Hepatocyte (in vitro differentiated cells): Measurements from ENCODE around the gene PSMG4. TPM values are rescaled to one million over a fixed set of nuclear protein-coding genes. Genes with fewer than 3 reads are reported as not detected.

ENCODE experiments used
- DNase-seq: peaks from one replicate; pipeline ENCODE4 v3.0.0-alpha.2; 2016; ENCODE audit warnings: low spot score
- H2AFZ ChIP-seq: fragments of 200-600 bp; sonication (generic); 2 replicates; pipeline ENCODE4 v1.6.0; 2016; ENCODE audit warnings: antibody characterized with exemption, mild to moderate bottlenecking
- H3K27ac ChIP-seq: fragments of 200-600 bp; sonication (generic); 2 replicates; pipeline ENCODE4 v1.5.1; 2016; ENCODE audit warnings: mild to moderate bottlenecking
- H3K27me3 ChIP-seq: fragments of 200-600 bp; sonication (generic); 2 replicates; pipeline ENCODE4 v1.6.1; 2016
- H3K36me3 ChIP-seq: fragments of 200-600 bp; sonication (generic); replicated peaks from 2 replicates; pipeline ENCODE4 v1.5.1; 2016; ENCODE audit warnings: low read depth; ENCODE audit not compliant: insufficient read depth
- H3K4me1 ChIP-seq: fragments of 200-600 bp; sonication (generic); 2 replicates; pipeline ENCODE4 v1.5.1; 2016; ENCODE audit warnings: mild to moderate bottlenecking, moderate library complexity; ENCODE audit not compliant: insufficient read depth
- H3K4me2 ChIP-seq: fragments of 200-600 bp; sonication (generic); 2 replicates; pipeline ENCODE4 v1.6.0; 2016
- H3K4me3 ChIP-seq: fragments of 200-600 bp; sonication (generic); 2 replicates; pipeline ENCODE4 v1.5.1; 2016; ENCODE audit warnings: mild to moderate bottlenecking
- H3K79me2 ChIP-seq: fragments of 200-600 bp; sonication (generic); 2 replicates; pipeline ENCODE4 v1.6.0; 2017; ENCODE audit warnings: mild to moderate bottlenecking
- H3K9me2 ChIP-seq: fragments of 200-600 bp; sonication (generic); replicated peaks from 2 replicates; pipeline ENCODE4 v1.6.0; 2017; ENCODE audit warnings: mild to moderate bottlenecking; ENCODE audit not compliant: insufficient read depth
- H3K9me3 ChIP-seq: fragments of 200-600 bp; sonication (generic); 2 replicates; pipeline ENCODE4 v1.5.1; 2016; ENCODE audit warnings: low read depth, mild to moderate bottlenecking
- H4K20me1 ChIP-seq: fragments of 200-600 bp; sonication (generic); 2 replicates; pipeline ENCODE4 v1.6.0; 2016; ENCODE audit warnings: mild to moderate bottlenecking; ENCODE audit not compliant: insufficient read depth, poor library complexity, severe bottlenecking
- CTCF ChIP-seq: fragments of 200-600 bp; sonication (generic); IDR thresholded peaks from 2 replicates; pipeline ENCODE4 v1.5.1; 2016; ENCODE audit warnings: antibody characterized with exemption, mild to moderate bottlenecking; ENCODE audit not compliant: poor library complexity
- EZH2 ChIP-seq: fragments of 200-600 bp; sonication (generic); IDR thresholded peaks from 2 replicates; pipeline ENCODE4 v1.6.1; 2016; ENCODE audit warnings: antibody characterized with exemption, mild to moderate bottlenecking, borderline replicate concordance
- EZH2phosphoT487 ChIP-seq: fragments of 200-600 bp; sonication (generic); IDR thresholded peaks from one replicate; pipeline ENCODE4 v1.6.1; 2018; ENCODE audit warnings: antibody characterized with exemption, mild to moderate bottlenecking, low read depth, moderate library complexity; ENCODE audit not compliant: unreplicated experiment, severe bottlenecking
- WGBS: methylation state at CpG from one replicate; pipeline ENCODE4 v1.1.6; 2016; ENCODE audit warnings: low lambda C conversion rate; ENCODE audit errors: missing lambda C conversion rate; 5-methylcytosine and 5-hydroxymethylcytosine counted together
- polyA plus RNA-seq: library from polyadenylated mRNA; unstranded; fragments of >200 nt; fragmentation: Nextera tagmentation; extraction: Ambion mirVana; gene quantifications from 2 replicates; pipeline ENCODE4 v1.2.1, GENCODE V29; 2016
- total RNA-seq: library from RNA; depleted of rRNA; stranded (reverse); fragments of >200 nt; gene quantifications from 2 replicates; pipeline ENCODE4 v1.2.3, GENCODE V29; 2014

Gene PSMG4
- total and polyA plus RNA-seq, 2 experiments from 2014 or later = 15.5 to 26.4 TPM

DNA sequence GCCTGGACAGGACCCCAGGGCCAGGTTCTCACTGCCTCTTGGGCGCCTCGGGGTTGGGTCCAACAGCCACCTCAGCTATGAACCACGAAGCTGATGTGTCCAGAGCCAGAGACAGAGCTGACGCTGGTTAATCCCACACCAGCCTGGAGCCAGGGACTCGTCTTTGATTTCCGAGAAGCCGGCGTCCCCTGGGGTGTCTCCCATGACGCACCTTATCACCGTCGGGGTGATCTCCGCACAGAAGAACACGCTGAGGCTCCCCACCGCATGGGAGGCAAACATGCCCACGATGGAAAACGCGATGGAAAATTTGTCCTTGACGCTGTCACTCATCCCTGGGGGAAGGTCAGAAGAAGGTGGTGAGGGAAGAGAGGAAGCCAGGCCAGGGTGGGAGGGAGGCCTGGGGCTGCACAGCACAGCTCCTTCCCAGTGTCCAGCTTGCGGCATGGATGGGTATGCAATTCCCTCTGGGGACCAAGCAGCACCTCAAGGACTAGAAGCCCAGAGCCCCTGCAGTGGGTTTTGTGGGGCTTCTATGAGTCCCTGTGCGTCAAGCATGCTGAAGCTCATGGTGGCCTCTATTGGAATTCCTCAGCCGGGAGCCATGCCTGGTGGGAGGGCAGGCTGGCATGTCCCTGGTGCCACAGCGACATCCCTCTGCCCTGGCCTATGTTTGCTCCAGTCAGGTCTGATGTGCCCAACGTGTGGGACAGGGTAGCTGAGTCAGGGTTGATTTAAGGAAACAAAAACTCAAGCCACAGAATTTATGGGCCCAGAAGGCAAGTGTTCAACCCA, 25.1 kb downstream of the PSMG4 start:
- Histone ChIP-seq H3K27ac (no peak overlapping the region), H3K4me1 (no peaks in the 10 kb centered on the region), H3K4me2 (no peak overlapping the region), H4K20me1 (no peaks in the 10 kb centered on the region), H3K36me3 (no peaks in the 10 kb centered on the region), H2AFZ (no peak overlapping the region), H3K79me2 (no peaks in the 10 kb centered on the region), H3K9me2 (no peaks in the 10 kb centered on the region), H3K9me3 (no peaks in the 10 kb centered on the region), H3K4me3 (no peak overlapping the region), H3K27me3 (no peaks in the 10 kb centered on the region)
- no peak for TF ChIP-seq CTCF
- TF ChIP-seq EZH2phosphoT487 = no peak
- TF ChIP-seq EZH2 = no peak
- no peak for DNase-seq
- WGBS = 96% methylated on average over 23 of the region's 23 CpGs

DNA sequence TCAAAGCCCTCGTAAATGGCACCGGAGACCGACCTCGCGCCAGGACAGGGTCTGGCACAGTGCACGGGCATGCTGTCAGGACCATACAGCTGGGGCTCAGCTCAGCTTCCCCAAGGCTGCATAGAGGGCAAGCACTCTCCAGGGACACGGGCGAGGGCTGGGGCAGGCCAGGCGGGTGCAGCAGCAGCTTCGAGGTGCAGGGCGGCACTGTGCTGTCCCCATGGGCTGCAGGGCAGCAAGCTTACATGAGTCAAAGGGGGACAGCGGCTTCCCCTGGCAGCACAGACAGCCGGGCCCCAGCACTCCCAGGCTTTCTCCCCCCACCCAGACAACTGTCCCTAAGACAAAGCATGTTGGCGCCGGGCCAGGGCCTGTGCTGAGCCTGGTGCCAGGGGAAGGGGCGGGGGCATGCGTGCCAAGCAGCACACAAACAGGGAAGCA, 25.7 kb downstream of the PSMG4 start:
- H3K27ac ChIP-seq = no peak overlapping the region
- H3K79me2 ChIP-seq = no peaks in the 10 kb centered on the region
- no peak overlapping the region for H2AFZ ChIP-seq
- TF ChIP-seq CTCF (no peak), EZH2 (no peak), EZH2phosphoT487 (no peak)
- no peaks in the 10 kb centered on the region for H3K27me3 ChIP-seq
- H3K4me1 ChIP-seq = no peaks in the 10 kb centered on the region
- H3K4me3 ChIP-seq = no peak overlapping the region
- no peak for DNase-seq
- no peaks in the 10 kb centered on the region for H4K20me1 ChIP-seq
- H3K4me2 ChIP-seq = no peak overlapping the region
- H3K9me2 ChIP-seq = no peaks in the 10 kb centered on the region
- 93% methylated on average over 17 of the region's 17 CpGs for WGBS
- H3K9me3 ChIP-seq = no peaks in the 10 kb centered on the region
- H3K36me3 ChIP-seq = no peaks in the 10 kb centered on the region

GRCh38 chr6:3285049-3285639, 26.4 kb downstream of the PSMG4 start:
- H3K4me2 ChIP-seq = no peak overlapping the region
- TF ChIP-seq EZH2phosphoT487 (no peak), CTCF (no peak), EZH2 (no peak)
- H3K9me2 ChIP-seq = no peaks in the 10 kb centered on the region
- H3K4me1 ChIP-seq = no peaks in the 10 kb centered on the region
- no peaks in the 10 kb centered on the region for H4K20me1 ChIP-seq
- H3K79me2 ChIP-seq = no peaks in the 10 kb centered on the region
- WGBS = 95% methylated on average over 18 of the region's 19 CpGs
- no peak overlapping the region for H2AFZ ChIP-seq
- H3K36me3 ChIP-seq = no peaks in the 10 kb centered on the region
- H3K4me3 ChIP-seq = no peak overlapping the region
- no peaks in the 10 kb centered on the region for H3K9me3 ChIP-seq
- no peaks in the 10 kb centered on the region for H3K27me3 ChIP-seq
- H3K27ac ChIP-seq = no peak overlapping the region
- no peak for DNase-seq
